Mononuclear cell (primary cell): ENCODE measurements around the gene ENHO. TPM values are rescaled to one million over a fixed set of nuclear protein-coding genes. Genes with fewer than 3 reads are reported as not detected.

Source experiments
- H3K27me3 ChIP-seq: 2 replicates; pipeline ENCODE4 v1.6.0; 2011; ENCODE audit warnings: low read length, control low read depth; ENCODE audit not compliant: insufficient read depth
- H3K4me1 ChIP-seq: 2 replicates; pipeline ENCODE4 v1.5.1; 2011; ENCODE audit warnings: mild to moderate bottlenecking, low read length, control low read depth; ENCODE audit not compliant: insufficient read depth
- H3K4me3 ChIP-seq: 2 replicates; pipeline ENCODE4 v1.5.1; 2011; ENCODE audit warnings: mild to moderate bottlenecking, low read length, moderate library complexity
- H3K9me3 ChIP-seq: 2 replicates; pipeline ENCODE4 v1.5.1; 2011; ENCODE audit warnings: low read depth, mild to moderate bottlenecking, control low read depth, low read length
- total RNA-seq: library from RNA; depleted of rRNA; stranded (reverse); fragments of >200 nt; gene quantifications from one replicate; pipeline ENCODE4 v1.2.3, GENCODE V29; 2012

Gene ENHO
- 0.63 TPM for total RNA-seq

DNA sequence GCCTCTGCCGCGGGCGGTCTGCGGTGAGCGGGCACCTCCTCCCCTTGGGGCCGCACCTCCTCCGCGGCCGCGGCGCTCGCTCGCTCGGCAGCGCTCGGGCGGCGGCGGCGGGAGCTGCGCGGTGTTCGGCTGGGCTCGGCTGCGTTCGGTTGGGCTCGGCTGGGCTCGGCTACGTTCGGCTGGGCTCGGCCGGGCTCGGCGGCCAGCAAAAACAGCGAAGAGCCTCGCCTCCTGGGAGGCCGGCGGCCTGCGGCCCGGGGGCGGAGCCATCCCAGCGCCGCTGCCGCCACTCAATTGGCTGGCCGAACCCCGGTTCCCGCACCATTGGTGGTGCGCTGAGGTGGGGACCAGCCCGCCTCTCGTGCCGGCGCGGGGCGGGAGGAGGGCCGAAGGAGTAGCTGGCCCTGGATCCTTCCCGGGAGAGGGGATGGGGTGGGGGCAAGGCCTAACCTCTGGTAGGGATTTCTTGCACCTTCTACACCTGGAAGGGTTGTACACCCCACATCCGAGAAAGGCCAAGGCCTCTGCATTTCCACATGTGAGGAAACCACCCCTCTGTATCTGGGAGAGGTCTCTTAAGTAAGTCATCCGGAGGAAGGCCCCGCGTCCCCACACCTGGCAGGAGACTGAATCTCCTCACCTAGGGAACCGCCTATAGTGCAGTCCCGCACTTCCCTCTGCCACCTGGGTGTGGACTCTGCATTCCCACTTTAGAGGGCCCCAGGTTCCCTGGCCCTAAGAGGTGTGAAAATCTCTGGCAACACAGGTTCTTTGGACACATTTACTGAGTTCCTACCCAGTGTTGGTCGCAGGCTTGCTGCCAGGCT is at the start of gene ENHO:
ENHO (minus strand) TSS at position 20 of the 827 bp plus-strand sequence. CDS start 1,295 bp downstream, outside the sequence.
- peaks cover 18% of the 10 kb centered on the region for H3K4me1 ChIP-seq
- no peaks in the 10 kb centered on the region for H3K9me3 ChIP-seq
- peak within 1 kb of the TSS; percentile 8 for H3K4me3 ChIP-seq
- peaks cover 8% of the 10 kb centered on the region for H3K27me3 ChIP-seq

DNA sequence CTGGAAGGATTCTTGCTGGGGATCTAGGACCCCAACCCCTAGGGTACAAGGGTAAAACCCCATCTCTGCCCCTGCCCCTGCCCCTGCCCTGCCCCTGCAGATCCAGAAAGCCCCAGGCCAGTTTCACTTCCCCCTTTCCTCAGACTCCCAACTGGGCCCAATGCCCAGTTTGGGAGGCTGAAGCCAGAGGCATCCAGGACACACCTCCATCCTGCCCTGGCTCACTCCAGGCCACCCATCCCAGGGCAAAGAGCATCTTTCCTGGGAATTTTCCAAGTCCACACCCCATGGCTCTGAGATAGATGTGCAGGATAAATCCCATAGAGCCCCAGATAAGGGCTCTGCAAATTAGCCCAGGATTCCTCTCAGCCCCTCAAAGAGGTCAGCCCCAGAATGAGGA is 49.3 kb upstream of the ENHO start:
- no peaks in the 10 kb centered on the region for H3K4me1 ChIP-seq
- H3K9me3 ChIP-seq = no peaks in the 10 kb centered on the region
- peaks cover 13% of the 10 kb centered on the region for H3K27me3 ChIP-seq
- H3K4me3 ChIP-seq = no peak overlapping the region

DNA sequence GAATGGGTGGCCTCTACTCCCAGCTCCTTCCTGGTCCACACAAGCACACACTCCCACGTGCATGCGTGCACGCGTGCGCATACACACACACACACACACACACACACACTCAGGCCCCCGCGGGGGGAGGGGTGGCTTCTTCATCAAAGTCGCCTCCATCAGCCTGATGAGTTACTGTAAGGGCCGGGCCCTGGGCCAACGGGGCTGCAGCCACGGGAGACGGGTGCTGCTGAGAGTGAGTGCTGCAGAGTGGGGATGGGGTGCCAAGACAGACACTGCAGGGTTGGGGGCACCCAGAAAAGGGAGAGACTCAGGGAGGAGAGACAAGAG is 48.7 kb upstream of the ENHO start:
- Histone ChIP-seq H3K9me3 (no peaks in the 10 kb centered on the region), H3K4me1 (no peaks in the 10 kb centered on the region), H3K27me3 (peaks cover 7% of the 10 kb centered on the region), H3K4me3 (no peak overlapping the region)

DNA sequence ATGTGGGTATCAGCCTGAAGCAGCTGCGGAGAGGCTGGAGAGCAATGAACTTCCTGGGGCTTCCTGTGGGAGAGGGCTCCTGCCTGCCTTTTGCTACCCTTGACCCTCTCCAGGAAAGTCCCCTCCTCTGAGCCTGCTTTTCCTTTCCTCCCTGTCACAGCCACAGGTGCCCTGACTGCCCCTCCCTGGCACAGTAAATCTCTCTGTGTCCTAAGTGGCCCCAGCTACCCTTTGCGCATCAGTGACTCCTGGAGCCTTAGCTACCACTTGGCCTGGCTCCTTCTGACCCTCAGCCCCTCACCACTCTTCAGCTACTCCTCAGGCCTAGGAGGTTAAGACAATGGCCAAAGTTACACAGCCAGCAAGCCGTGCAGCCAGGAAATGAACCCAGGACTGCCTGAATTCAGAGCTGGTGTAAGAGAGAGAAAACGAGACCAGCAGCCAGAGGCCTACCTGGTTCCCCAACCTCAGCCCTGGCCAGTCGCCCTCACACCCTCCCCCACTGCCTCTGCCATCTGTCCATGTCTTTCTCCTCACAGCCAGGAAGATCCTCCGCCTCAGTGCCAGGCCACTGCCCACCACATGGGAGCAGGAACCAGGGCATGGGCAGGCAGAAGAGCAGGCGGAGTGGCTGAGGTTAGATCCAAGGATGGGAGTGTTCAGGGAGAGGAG is 48.2 kb upstream of the ENHO start:
- Histone ChIP-seq H3K4me3 (no peak overlapping the region), H3K4me1 (no peaks in the 10 kb centered on the region), H3K9me3 (no peaks in the 10 kb centered on the region), H3K27me3 (peaks cover 2% of the 10 kb centered on the region)

DNA sequence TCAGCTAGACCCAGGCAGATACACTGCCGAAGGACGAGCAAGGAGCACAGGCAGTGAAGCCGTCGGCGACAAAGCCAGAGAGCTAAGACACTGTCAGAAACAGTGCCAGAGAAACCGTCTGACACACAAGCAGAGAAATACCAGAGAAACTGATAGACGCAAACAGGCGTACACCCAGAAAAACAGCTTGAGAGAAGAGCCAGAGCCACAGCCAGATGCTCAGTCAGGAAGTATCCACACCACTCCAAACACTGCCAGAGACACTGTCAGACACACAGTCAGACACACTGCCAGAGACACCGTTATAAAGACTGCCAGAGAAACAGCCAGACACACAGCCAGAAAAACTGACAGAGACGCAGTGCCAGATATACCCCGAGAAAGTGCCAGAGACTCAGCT is 47.6 kb upstream of the ENHO start:
- Histone ChIP-seq H3K4me3 (no peak overlapping the region), H3K27me3 (no peaks in the 10 kb centered on the region), H3K9me3 (no peaks in the 10 kb centered on the region), H3K4me1 (no peaks in the 10 kb centered on the region)

DNA sequence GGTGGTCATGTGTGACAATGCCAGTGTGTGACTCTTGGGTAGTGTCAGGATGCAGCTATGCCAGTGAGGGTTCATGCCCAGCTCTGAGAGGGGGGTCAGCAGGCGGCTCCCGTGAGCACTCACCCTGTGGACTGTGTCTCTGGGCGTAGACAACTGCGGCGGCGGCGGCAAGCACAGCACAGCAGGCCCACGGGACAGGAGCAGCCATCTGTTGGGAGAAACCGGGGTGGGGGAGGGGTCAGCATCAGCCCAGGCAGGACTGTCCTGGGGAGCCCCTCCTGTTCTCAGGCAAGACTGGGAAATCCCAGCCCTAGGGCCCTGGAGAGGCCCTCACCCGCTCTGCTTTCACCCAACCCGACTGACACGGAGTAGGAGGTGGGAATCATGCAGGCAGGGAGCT is 46.0 kb upstream of the ENHO start:
- Histone ChIP-seq H3K9me3 (no peaks in the 10 kb centered on the region), H3K4me1 (no peaks in the 10 kb centered on the region), H3K4me3 (no peak overlapping the region), H3K27me3 (no peaks in the 10 kb centered on the region)

DNA sequence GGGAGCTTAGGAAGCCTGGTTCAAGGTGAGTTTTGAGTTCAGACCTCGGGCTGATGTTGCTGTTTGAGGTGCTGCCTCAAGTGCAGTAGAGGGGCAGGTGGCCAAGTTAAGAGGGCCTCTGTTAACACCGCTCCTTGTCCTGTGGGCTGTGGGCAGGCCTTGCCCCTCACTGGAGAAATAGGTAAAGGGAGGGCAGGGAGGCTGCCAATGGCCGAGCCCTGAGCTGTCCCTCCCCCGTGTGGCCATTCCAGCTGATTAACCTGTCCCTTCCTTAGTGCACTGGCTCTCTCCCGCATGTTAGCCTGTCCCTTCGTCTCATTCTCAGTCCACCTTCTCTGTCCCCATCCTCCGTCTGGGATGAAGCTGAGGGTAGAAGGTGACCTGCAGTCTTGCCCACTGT is 45.3 kb upstream of the ENHO start:
- Histone ChIP-seq H3K4me3 (no peak overlapping the region), H3K27me3 (no peaks in the 10 kb centered on the region), H3K4me1 (no peaks in the 10 kb centered on the region), H3K9me3 (no peaks in the 10 kb centered on the region)

DNA sequence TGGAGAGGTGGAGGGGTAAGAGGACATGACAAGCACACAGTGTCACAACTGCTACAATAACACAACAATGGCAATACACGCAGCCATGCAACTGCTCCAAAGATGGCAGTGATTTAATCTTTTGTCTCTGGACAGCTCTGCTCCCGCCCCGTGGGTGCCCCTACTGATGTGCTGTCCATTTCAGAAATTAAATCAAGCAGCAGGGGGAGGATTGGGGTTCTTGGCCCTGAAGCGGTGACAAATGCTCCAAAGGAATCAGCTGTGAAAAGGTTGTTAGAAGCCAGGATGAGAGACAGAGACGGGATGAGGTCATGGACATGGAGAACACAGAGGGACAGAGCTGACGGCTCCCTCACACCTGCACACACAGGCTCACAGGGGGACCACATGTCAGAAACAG is 44.2 kb upstream of the ENHO start:
- Histone ChIP-seq H3K4me3 (no peak overlapping the region), H3K27me3 (no peaks in the 10 kb centered on the region), H3K4me1 (no peaks in the 10 kb centered on the region), H3K9me3 (no peaks in the 10 kb centered on the region)

DNA sequence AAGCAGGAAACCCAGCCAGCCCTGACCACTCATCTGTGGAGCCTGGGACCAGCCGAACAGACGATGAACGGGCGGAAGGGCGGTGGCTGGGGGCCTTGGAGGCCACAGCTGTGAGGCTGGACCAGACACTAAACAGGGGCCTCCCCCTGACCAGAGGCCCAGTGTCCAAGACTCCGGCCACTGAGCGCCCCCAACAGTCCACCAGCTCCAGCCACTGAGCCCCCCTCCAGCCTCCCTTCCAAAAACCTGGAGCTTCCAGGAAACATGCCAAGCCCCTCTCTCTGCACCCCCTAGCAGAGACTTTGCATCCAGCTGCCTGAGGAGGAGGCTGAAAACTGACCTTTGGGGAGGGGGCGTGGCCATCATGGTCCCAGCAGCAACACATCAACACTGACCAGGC is 43.5 kb upstream of the ENHO start:
- H3K9me3 ChIP-seq = no peaks in the 10 kb centered on the region
- H3K4me1 ChIP-seq = no peaks in the 10 kb centered on the region
- no peaks in the 10 kb centered on the region for H3K27me3 ChIP-seq
- H3K4me3 ChIP-seq = no peak overlapping the region

DNA sequence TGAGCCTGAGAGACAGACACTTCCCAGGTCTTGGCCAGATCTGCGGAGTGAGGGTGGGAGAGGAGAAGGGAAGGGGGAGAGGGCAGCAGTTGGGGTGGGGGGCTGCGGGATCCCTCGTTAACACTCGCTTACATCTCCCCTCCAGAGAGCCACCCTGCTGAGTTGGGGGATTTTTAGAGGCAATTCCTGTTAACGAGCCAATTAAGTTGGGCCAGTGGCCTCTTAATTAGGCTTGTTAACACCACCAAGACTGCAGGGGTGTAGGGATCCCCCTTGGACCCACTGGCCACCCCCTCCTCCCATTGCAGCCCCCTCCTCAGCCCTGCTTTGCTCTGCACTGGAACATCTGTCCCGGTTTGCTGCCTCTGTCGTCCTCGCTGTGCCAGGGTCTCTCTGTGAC is 43.1 kb upstream of the ENHO start:
- Histone ChIP-seq H3K4me1 (no peaks in the 10 kb centered on the region), H3K27me3 (no peaks in the 10 kb centered on the region), H3K9me3 (no peaks in the 10 kb centered on the region), H3K4me3 (no peak overlapping the region)

DNA sequence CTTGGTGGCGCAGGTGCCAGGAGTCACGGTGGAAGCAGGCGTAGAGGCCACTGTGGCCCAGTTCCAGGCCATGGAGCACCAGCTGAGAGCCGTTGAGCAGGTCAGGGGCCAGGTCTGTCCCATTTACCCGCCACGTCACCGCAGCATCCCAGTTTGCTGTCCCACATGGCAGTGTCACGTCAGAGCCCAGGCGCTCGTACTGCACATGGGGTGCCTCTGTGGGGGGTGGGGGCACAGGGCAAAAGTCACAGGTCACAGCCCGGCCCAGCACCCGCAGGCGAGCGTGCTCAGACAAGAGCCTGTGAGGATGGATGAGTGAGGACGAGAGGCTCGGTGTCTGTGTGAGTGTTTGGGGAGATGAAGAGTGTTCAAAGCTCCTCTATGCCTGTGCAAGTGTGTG is 41.8 kb upstream of the ENHO start:
- no peaks in the 10 kb centered on the region for H3K9me3 ChIP-seq
- no peaks in the 10 kb centered on the region for H3K27me3 ChIP-seq
- no peak overlapping the region for H3K4me3 ChIP-seq
- no peaks in the 10 kb centered on the region for H3K4me1 ChIP-seq

DNA sequence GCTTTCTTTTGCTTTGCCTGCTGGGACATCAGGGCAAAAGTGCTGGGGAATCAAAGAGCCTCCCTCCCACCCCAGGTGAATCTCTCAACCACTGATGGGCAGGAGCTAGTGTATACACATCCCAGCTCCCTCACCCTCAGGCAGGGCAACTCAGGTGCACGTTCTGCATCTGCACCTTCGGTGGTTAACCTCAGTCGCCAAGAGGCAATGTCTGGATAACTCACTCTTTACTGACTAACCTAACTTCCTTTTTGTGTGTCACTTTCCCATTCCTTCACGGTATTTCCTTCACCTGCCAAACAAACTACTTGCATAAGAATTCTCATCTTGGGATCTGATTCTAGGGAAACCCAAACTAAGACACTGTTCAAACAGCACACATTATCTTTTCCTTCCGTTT is 40.5 kb upstream of the ENHO start:
- no peak overlapping the region for H3K4me3 ChIP-seq
- H3K27me3 ChIP-seq = no peaks in the 10 kb centered on the region
- H3K4me1 ChIP-seq = no peaks in the 10 kb centered on the region
- no peaks in the 10 kb centered on the region for H3K9me3 ChIP-seq

DNA sequence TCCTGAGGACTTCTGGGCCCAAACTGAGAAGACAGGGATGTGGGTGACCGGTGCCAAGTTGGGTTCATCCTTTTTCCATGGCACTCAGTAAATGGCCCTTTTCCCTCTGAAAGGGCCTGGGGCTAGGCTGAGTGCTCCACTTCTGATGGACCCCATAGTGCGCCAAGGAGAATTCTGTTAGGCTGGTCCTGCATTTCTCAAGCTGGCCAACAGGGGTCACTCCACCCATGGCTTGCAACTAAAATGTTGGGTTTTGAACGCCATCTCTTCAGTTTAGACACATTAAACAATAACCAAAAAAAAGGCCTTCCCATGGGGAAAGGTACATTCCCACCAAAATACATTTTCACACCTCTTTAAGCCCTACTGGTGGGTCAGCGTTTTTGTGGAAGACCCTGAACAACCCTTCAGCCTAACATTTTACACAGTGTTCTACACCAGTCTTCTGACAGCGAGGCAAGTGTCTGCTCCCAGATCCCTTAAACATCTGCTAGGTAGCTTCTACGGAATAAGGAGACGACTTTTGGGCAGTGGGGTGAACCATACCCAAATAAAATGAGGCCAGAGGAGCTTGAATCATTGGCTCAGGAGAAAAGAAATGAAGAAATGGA is 39.5 kb upstream of the ENHO start:
- no peak overlapping the region for H3K4me3 ChIP-seq
- H3K9me3 ChIP-seq = no peaks in the 10 kb centered on the region
- no peaks in the 10 kb centered on the region for H3K27me3 ChIP-seq
- H3K4me1 ChIP-seq = no peaks in the 10 kb centered on the region

DNA sequence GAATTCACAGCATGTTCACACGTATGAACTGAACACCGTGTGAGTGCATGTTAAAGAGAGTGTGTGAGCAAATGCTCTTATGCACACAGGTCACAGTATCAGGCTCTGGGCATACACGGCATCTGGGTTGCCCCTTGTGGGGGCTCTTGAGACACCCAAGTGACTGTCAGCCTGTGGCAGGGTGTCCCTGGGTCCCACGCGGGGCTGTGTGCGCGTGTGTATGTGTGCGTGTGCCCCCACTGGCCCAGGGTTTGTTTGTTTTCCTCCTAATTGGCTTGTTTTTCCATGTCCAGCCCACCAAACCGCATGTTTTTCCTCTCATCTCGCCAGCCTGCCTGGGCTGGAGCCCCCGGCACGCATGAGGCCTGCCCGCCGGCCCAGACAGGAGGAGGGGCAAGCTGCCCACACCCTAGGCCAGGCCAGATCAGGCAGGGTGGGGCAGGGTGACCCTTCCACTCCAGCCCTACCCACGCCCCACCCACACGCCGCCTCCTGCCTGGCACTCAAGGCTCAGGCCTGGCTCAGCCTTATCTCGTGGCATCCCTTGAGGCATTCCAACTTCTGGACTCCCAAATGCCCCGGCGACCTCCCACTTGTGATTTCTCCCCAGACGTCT is 37.9 kb upstream of the ENHO start:
- Histone ChIP-seq H3K4me3 (no peak overlapping the region), H3K27me3 (no peaks in the 10 kb centered on the region), H3K9me3 (no peaks in the 10 kb centered on the region), H3K4me1 (no peaks in the 10 kb centered on the region)
